ENCODE data around the gene OPCML.

The OPCML gene

DNA sequence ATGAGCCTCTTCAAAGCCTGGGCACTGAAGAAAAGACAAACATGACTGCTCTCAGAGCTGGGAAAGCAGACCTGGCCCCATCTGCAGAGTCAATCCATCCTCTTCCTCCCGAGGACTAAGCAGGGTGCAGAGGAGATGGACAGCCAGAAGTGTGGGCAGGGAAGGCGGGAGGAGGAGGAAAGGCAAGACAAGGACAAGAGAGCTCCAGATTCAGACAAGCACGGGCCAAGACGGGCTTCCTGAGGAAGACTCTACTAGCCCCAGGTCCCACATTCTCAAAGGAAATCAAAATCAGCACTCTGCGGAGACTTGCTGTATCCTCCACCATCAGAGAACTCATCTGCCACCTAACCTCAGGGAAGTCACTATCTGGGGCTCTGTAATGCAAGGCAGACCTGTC lies 28.5 kb downstream of the OPCML start:
- no peak overlapping the region for H3K27ac ChIP-seq
- ChIA-PET POLR2A (ENCODE audit: low non-redundant PET) (no interaction called here), CTCF (no interaction called here)
- DNase-seq (ENCODE audit: low spot score), result no peak
- TF ChIP-seq, protein P1, sequence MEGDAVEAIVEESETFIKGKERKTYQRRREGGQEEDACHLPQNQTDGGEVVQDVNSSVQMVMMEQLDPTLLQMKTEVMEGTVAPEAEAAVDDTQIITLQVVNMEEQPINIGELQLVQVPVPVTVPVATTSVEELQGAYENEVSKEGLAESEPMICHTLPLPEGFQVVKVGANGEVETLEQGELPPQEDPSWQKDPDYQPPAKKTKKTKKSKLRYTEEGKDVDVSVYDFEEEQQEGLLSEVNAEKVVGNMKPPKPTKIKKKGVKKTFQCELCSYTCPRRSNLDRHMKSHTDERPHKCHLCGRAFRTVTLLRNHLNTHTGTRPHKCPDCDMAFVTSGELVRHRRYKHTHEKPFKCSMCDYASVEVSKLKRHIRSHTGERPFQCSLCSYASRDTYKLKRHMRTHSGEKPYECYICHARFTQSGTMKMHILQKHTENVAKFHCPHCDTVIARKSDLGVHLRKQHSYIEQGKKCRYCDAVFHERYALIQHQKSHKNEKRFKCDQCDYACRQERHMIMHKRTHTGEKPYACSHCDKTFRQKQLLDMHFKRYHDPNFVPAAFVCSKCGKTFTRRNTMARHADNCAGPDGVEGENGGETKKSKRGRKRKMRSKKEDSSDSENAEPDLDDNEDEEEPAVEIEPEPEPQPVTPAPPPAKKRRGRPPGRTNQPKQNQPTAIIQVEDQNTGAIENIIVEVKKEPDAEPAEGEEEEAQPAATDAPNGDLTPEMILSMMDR (conservative IDR thresholded peaks at IDR 0.05; ENCODE audit: low read depth), result no peak

DNA sequence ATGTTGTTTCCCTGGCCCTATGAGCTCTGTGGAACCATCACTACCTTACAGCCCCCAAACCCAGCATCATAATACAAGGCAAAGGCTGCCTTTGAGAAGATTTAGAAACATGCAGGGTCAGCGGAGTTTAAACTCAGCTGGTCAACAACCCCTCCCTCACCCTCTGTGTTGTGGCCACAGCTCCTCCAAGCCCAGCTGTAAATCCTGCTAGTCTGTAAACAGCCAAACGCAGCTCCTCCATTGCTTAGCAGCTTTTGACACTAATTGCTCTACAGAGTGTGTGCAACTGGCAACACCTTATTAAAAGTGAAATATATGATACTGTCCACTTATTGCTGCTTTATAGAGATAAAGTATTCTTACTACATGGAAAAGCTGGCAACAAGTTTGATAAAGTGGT lies 29.1 kb downstream of the OPCML start:
- TF ChIP-seq, protein P1 (conservative IDR thresholded peaks at IDR 0.05; ENCODE audit: low read depth), result no peak
- POLR2A ChIA-PET (ENCODE audit: low non-redundant PET), result no interaction called here
- DNase-seq (ENCODE audit: low spot score), result no peak
- CTCF ChIA-PET, result no interaction called here
- H3K27ac ChIP-seq, result no peak overlapping the region

DNA sequence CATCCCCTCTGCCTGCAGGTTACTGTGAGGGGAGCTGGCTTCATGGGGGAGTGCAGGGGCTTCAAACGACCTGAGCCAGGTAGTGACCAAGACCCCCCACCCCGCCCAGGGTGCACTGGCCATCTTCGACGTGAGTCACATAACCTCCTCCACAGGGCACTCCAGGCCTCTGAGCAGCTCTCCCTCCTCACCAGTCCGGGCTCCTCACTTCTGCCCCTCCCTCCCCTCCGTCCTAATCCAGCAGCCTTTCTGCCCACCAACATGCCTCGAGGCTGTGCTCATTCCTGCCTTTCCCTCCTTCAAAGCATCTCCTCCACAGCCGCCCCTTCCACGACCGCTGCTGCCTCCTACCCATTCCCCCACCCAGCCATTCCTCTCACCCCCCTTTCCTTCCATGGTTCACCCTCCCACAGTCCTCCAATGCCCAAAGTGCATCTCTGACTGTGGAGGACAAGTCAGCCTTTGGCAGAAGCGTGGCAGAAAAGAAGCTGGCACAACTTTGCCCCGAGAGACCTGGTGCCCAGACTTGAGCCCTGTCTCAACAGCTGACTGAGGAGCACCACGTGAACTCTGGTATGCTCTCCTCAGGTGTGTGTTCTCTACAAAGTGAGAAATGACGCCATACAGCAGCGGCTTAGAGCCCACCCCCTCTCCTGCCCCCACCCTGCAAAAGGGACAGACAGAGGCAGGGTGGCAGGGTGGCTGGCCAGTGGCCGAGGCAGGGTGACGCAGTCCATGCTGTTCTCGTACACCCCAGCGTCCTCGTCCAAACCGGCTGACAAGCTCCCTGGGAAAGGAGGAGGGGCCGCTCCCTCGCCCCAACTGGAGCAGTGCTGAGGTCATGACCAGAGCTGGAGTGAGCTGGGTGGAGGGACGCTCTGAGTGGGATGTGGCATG lies 30.4 kb downstream of the OPCML start:
- ChIA-PET POLR2A (ENCODE audit: low non-redundant PET) (no interaction called here), CTCF (no interaction called here)
- TF ChIP-seq, protein P1 (conservative IDR thresholded peaks at IDR 0.05; ENCODE audit: low read depth), result no peak
- H3K27ac ChIP-seq, result no peak overlapping the region
- DNase-seq (ENCODE audit: low spot score), result no peak

DNA sequence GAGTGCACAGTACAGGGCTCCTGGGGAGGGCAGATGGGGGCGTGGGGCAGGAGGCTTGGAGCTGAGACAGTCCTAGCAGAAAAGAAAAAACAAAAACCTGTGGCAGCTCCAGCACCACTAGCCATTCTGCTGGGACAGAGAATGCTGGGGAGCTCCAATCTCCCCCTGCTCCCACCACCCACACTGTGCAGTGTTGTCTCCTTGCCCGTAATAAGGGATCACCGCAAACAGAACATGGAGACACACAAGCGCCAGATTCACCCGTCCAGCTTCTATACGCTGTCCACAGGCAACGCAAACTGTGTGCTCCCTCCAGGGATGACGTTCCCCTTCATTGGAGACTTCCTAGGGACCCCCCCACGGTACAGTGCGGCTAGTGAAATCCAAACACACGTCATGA lies 31.4 kb downstream of the OPCML start:
- no peak for DNase-seq (ENCODE audit: low spot score)
- ChIA-PET CTCF (no interaction called here), POLR2A (ENCODE audit: low non-redundant PET) (no interaction called here)
- TF ChIP-seq, protein P1 (conservative IDR thresholded peaks at IDR 0.05; ENCODE audit: low read depth), result no peak
- no peak overlapping the region for H3K27ac ChIP-seq

DNA sequence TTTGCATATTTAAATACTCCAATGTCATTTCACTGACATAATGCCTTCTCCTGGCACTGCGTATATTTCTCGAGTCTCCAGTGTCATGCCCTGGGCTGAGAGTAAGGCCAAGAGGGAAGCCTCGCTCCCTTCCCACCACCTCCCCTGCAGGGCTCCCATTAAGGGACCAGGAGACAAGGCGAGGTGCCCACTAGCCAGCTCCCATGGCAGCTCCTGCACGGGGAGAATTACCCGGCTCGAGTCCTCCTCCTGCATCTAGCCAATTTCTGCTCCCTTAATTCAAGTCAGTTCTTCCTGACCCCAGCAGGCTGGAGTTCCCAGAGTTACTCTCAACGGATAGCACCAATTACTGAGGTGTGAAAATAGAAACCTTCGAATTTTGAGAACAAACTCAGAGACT lies 31.9 kb downstream of the OPCML start:
- ChIA-PET CTCF (no interaction called here), POLR2A (ENCODE audit: low non-redundant PET) (no interaction called here)

DNA sequence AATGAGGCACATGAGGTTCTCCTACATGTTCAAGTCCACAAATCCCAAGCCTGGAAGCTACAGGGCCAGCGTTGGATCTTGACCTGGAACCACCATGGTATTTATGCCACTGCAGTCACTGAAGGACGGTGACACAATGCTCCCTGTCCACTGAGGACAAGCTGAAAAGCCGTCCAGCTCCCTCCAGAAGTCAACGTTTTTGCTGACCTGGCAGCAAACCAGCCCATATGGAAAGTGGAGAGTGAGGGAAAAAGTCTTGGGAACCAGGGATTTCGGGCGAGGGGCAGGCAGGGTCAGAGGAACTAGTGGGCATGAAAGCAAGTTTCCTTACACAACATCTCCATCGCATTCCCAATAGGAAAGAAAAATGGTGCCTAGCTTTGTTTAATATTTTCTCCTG lies 33.3 kb downstream of the OPCML start:
- TF ChIP-seq, protein P1 (conservative IDR thresholded peaks at IDR 0.05; ENCODE audit: low read depth), result no peak
- CTCF ChIA-PET, result interaction anchor here (0.6 kb wide), 1 partner anchor 108 kb away, joined by 3 read pairs; no protein-coding TSS in a partner anchor
- H3K27ac ChIP-seq, result no peak overlapping the region
- DNase-seq (ENCODE audit: low spot score), result no peak
- POLR2A ChIA-PET (ENCODE audit: low non-redundant PET), result no interaction called here

More for the DNA sequence above, 31.9 kb downstream of the OPCML start:
- TF ChIP-seq, protein P1 (conservative IDR thresholded peaks at IDR 0.05; ENCODE audit: low read depth), result no peak
- no peak overlapping the region for H3K27ac ChIP-seq
- no peak for DNase-seq (ENCODE audit: low spot score)
